NCI-H748 (cell line): ENCODE results near the gene ROR1.

Source experiments
- DNase-seq: peaks from one replicate; lab custom pipeline; 2025; ENCODE audit not compliant: unreplicated experiment; lab: John Stamatoyannopoulos, UW

Gene ROR1

DNA sequence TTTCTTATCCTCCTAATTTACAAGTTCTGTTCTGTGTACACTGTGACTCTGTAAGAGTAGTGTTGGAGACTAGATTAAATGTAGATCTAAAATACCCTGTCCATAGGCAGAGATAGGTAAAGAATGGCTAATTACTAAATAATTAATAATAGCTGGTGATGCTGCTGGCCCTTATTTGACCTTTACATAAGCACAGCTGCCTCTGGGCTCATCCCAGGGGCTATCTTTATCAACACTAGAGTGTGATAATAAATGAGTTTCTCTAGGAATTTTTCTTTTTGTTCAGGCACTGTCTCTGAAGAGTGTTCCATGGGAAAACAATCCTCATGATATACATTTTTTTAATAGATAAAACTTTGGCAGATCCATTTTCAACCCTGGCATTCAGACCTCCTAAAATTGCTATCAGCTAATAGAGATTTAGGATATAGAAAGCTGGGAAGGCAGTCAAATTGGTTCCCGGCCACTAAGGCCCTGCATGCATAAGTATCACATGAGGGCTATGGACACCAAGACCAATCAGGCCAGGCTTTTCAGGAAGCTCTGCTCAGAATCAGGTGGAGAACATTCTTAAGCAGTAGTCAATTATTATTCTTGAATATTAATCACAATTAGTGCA lies 107.2 kb downstream of the ROR1 start:
- DNase-seq: no peak

DNA sequence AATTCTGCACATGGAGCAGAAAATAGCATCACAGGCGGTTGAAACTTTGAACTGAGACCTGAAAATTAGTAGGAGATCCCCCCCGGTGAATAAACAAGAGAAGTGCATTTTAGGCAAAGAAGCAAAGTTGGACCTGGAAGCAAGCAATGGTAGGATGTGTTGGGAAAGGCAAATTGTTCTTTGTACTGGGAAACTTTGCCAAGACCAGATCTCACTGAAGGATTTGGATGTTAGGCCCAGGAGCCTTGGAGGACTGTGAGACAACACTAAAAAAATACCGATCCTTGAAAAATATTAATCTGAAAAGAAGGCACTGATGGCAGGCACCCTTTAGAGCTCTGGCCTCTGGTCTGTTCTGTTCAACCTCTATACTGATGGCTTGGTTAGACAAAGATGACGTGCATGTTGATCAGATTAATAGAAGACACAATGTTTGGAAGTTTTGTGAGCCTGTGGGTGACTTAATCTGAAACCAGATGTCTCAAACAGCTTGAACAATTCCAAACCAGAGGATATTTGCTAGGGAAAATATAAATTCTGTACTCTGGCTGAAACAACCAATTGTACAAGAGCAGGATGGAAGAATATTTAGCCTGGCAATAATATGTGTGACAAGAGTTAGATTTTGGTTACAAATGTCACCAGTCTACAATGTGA lies 108.4 kb downstream of the ROR1 start:
- no peak for DNase-seq

GRCh38 chr1:63883494-63884235 lies 109.8 kb downstream of the ROR1 start:
- no peak for DNase-seq

DNA sequence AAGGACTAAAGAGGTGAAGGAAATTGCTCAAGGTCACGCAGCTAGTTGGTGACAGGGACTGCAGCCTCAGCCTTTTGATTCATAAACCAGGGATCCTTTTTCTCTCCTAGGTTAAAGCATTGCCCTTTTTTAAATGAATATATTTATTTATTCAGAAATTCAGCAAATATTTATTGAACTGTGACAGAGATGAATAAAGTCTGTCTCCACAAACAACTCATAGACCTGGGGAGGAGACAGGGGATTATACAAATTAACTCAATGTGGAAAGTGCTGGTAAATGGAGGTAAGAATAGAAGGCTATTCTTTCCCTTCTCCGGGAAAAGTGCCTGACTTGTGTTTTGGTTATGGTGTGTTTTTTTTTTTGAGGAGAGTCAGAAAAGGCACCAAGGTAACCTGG lies 110.7 kb downstream of the ROR1 start:
- no peak for DNase-seq

- DNase-seq: no peak
Observed at GRCh38 chr1:63885899-63886298, 112.1 kb downstream of the ROR1 start.

DNA sequence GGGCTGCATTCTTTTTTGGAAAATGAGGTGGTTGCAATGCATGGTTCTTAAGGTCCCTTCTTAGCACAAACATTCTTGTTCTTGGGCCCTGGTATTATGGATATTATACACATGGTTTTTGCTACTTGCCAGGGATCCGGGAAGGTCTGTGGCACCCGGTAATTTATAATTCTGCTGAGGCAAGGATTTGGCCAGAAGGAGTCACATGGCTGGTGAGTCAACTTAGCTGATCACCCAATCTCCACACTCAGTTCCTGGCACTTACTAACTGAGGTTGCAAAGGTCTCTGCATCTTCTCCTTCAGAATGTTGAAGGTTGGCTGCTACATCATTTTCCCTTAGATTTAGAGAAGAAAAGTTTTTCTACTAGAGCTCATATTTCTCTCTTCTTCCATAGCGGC lies 112.5 kb downstream of the ROR1 start:
- no peak for DNase-seq

DNA sequence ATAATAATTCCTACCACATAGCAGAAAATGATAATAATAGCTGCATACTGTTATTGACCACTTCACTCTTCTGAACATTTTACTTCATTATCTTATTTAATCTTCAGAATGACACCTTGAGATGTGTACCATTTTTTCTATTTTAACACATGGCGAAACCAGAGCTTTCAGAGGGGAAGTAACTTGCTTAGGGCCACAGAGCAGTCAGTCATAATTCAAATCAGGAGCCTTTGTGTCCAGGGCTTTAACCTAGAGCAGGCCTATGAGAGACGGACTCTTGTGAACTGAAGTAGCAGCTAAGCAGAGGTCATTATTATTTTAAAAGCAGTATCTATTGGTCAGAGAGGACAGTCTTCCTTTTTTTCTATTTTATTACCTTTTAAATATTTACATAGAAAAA lies 114.0 kb downstream of the ROR1 start:
- no peak for DNase-seq

DNA sequence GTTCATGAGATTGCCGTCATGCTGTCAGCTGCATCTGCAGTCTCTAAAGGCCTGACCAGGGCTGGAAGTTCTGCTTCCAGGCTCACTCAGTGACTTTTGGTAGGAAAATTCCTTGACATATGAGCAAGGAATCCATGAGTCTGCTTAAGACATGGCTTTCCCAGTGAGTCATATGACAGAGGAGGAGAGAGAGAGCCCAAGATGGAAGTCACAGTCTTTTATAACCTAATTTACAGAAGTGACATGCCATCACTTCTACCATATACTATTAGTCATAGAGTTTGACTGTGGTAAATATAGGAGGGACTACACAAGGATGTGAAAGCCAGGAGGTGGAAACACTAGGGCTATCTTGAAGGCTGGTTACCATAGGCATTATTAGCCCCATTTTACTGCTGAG lies 115.2 kb downstream of the ROR1 start:
- no peak for DNase-seq

- DNase-seq: no peak
Observed at GRCh38 chr1:63890468-63890867, 116.7 kb downstream of the ROR1 start.

GRCh38 chr1:63891060-63891690 lies 117.4 kb downstream of the ROR1 start:
- DNase-seq: no peak

- peak; percentile 14 for DNase-seq
Observed at GRCh38 chr1:63892632-63893395, 119.0 kb downstream of the ROR1 start.

DNA sequence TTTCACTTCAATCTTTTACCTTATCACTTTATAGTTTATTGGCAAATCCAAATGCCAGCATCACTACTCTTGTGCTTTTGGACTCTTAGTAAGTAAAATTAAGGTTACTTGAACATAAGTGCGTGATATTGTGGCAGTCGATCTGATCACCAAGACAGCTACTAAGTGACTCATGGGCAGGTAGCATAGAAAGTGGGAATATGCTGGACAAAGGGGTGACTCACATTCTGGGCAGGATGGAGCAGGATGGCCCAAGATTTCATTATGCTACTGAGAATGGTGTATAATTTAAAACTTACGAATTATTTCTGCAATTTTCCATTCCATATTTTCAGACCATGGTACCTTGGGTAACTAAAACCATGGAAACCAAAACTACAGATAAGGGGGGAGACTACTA lies 120.2 kb downstream of the ROR1 start:
- DNase-seq: no peak

DNA sequence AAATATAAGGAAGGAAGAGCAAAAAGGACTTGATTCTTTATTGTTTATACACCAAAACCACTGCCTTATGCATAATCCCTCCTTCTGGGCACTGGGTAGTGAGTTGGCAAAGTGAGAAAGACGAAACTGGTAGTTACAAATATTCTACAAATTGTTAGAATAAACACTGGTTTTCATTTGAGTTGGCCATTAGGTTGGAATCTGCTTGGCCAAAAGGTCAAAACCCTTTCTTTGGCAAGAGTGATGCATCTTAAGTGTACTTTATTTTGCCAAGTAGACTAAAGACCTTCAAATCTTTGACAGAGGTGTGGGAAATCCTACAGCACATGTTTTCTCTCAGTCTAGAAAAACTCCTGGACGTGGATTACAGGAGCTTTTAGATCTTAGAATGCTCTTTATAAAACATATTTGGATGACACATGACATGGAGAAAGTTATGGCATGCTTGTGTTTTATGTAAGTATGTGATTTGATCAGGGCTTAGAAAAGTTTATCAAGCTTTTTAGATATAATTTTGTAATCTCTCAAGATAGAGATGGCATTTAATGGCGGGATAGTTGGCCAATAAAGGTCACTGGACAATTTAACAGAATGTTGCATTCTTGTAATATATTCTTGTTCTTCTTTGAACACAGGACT lies 120.9 kb downstream of the ROR1 start:
- no peak for DNase-seq

GRCh38 chr1:63896755-63897154 lies 122.9 kb downstream of the ROR1 start:
- DNase-seq: no peak

DNA sequence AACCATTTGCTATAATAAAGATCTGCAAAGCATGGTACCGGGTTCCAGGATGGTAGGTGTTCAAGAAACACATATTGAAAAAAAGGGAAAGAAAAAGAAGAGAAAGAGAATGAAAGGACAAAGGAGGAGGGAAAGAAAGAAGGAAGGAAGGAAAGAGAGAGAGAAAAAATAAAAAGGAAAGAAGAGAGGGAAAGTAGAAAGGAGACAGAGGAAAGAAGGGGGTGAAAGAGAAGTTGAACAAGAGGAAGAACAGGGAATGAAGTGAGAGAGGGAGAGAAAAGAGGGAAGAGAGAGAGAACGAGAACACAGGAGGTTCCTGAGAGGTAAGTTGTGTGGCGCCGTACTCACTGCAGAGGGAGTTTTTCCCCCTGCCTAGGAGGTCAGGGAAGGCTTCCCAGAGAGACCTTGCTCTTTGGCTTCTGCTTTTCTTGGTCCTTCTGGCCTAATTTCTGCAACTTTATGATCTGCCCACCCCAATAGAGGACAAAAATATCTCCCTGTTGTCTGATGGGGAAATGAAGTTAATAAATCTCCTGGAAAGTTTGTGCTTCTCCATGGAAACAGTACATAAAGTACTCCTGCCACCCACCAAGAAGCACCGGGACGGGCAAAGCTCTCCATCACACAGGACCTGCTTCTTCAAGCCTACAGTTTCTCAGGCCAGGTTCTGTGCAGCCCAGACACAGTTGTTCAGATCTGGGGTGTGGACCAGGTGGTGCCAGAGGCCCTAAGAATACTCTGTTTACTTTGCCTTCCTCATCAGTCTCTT lies 124.8 kb downstream of the ROR1 start:
- no peak for DNase-seq

- no peak for DNase-seq
Observed at GRCh38 chr1:63901094-63901493, 127.3 kb downstream of the ROR1 start.

- no peak for DNase-seq
Observed at GRCh38 chr1:63902844-63903589, 129.2 kb downstream of the ROR1 start.

- DNase-seq: no peak
Observed at GRCh38 chr1:63903947-63904610, 130.3 kb downstream of the ROR1 start.

DNA sequence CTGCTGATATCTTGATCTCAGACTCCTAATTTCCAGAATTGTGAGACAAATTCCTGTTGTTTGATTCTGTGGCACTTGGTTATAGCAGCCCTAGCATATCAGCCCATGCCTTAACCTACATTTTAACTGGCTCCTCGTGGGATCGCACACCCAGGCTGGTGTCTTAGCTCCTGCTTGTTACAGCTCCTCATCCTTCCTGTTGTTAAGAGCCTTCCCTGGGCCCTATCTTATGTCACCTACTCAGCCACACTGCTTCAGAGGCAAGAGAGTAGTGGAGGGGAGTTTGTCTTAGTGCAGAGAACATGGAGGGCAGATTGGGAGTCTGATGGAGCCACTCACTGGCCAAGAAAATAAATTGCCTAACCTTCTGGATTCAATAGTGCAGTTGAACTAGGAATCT lies 131.0 kb downstream of the ROR1 start:
- DNase-seq: no peak
